Erythroblast (primary cell): ENCODE data around the gene AGO3.
A peak's percentile ranks its signal among the peaks of the same experiment; 100 is the strongest.

ENCODE experiments used
- DNase-seq, 2 experiments: peaks; one replicate each; lab custom pipeline; 2025; lab: John Stamatoyannopoulos, UW
- GATA1 ChIP-seq: IDR thresholded peaks from 2 replicates; pipeline ENCODE4 v1.6.1; 2011; ENCODE audit warnings: low read depth, mild to moderate bottlenecking, control low read depth, low read length, moderate library complexity
- POLR2A ChIP-seq: IDR thresholded peaks from 2 replicates; pipeline ENCODE4 v1.6.1; 2011; ENCODE audit warnings: mild to moderate bottlenecking, low read length

The AGO3 gene

GRCh38 chr1:36053978-36054377 lies 123.1 kb downstream of the AGO3 start:
- TF ChIP-seq GATA1, result no peak
- TF ChIP-seq POLR2A, result no peak

GRCh38 chr1:36055706-36056105 lies 124.8 kb downstream of the AGO3 start:
- DNase-seq, result no peak
- no peak for TF ChIP-seq GATA1
- TF ChIP-seq POLR2A, result no peak

More at GRCh38 chr1:36053978-36054377, 123.1 kb downstream of the AGO3 start:
- DNase-seq, result no peak

DNA sequence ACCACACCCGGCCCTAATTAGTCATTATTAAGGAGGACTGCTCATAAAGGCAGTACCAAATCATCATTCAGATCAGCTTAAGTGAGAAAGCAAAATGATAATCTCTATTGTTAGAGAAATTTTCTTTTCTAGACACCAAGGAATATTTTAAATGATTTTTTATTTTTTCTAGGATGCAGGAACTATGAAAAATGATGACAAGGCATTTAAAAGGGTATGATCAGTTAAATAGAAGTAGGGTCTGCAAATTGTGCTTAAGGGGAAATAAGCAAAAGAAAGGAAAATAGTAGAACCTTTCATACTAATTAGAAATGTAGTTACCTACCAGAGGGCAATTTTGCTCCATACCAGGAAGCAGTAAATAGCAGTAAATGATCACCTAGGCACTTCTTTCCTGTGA lies 131.4 kb downstream of the AGO3 start:
- DNase-seq, result no peak
- TF ChIP-seq GATA1 (no peak), POLR2A (no peak)

- TF ChIP-seq POLR2A (no peak), GATA1 (no peak)
- DNase-seq, result no peak
Measured at GRCh38 chr1:36067871-36068270, 137.0 kb downstream of the AGO3 start.

DNA sequence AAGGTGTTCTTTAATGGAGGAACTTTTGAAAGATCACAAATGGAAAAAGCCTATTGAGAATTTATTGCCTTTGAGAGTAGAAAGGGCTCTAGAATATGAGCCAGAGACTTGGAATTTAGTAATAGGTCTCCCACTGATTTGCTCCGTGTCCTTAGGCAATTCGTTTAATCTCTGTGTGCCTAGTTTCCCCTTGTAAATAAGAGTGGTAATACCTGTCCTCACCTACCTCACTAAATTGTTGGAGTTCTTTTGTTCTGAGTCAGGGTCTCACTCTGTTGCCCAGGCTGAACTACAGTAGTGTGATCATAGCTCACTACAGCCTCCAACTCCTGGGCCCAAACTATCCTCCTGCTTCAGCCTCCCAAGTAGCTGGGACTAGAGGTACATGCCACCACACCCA lies 138.0 kb downstream of the AGO3 start:
- TF ChIP-seq POLR2A (no peak), GATA1 (no peak)
- no peak for DNase-seq

DNA sequence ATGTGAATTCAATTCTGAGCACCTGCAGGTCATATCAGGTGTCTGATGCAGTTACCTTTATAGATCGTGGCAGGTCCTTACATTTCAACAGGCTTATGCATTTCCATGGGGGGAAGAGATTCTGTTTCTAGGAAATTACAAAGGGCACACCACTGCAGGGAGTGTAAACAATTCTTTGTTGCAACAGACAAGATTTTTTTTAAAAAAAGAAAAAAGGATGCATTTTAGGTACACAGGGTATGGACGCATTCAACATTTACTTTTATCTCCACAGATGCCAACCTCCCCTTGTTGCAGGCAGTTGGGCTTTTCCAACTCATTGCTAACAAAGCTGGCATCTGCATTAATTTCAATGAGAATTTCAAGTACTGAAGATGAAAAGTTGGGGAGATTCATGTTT lies 139.4 kb downstream of the AGO3 start:
- DNase-seq, result no peak
- no peak for TF ChIP-seq GATA1
- no peak for TF ChIP-seq POLR2A

GRCh38 chr1:36076979-36077573 lies 146.2 kb downstream of the AGO3 start:
- no peak for TF ChIP-seq POLR2A
- no peak for DNase-seq

DNA sequence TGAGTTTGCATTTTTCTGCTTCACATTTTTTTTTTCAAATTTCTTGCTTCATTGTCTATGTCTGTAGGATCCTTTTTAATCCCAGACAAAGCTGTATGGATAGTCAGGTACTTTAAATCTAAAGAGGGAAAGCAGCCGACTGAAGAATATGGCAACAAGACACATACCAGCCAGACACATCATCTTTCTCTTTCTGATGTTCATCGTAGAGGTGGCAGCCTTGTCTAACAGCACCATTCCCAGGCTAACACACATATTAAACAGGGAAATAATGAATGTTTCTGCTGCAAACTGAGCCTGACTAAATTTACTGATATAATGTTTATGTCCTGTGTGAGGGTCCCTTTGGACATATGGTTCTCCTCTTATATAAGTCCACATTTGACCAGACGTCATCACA lies 149.3 kb downstream of the AGO3 start:
- DNase-seq, result no peak
- TF ChIP-seq GATA1 (no peak), POLR2A (no peak)

- no peak for DNase-seq
- no peak for TF ChIP-seq POLR2A
- no peak for TF ChIP-seq GATA1
Measured at GRCh38 chr1:36080801-36081200, 149.9 kb downstream of the AGO3 start.

GRCh38 chr1:36081926-36082485 lies 151.1 kb downstream of the AGO3 start:
- DNase-seq, result no peak
- TF ChIP-seq GATA1, result no peak
- no peak for TF ChIP-seq POLR2A

- DNase-seq, result no peak
- no peak for TF ChIP-seq POLR2A
- no peak for TF ChIP-seq GATA1
Measured at GRCh38 chr1:36083219-36083618, 152.3 kb downstream of the AGO3 start.

DNA sequence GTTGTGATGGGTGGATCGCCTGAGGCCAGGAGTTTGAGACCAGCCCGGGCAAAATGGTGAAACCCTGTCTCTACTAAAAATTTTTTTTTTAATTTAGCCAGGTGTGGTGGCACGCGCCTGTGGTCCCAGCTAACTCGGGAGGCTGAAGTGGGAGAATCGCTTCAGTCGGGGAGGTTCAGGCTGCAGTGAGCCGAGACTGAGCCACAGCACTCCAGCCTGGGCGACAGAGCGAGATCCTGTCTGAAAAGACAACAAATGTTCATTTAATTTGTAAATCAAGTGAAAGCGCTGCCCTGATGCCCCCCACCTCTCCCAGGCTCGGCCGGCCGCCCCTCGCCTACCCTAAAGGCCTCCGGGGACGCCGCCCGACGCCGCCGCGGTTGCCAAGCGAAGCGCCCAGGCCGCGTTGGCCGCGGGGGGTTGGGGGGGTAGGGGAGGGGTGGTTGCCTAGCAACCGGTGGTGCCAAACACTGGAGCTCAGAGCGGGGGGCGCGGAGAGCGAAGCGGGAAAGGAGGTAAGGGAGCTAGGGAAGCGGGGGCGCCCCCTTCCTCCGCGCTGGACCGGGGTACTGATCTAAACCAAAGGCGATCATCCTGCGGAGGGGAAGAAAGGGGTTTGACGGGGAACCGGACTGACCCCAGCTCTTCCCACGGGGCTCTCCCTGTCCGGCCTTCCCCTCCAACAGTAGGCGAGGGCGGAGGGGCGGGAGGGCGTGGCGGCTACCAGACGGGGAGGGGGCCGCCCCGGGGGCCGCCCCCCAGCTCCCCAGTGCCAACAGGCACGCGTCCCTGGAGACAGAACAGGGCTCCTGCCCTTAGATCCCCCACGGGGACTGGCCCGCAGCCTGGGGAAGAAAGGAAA lies 153.0 kb downstream of the AGO3 start, which contains the start of gene TEKT2:
Gene TEKT2 (plus strand): TSS at position 460 of the 862 bp plus-strand sequence. CDS start 828 bp downstream, outside the sequence.
- TF ChIP-seq GATA1 (no peak), POLR2A (no peak)
- peak; percentile 19 to 43 for DNase-seq

DNA sequence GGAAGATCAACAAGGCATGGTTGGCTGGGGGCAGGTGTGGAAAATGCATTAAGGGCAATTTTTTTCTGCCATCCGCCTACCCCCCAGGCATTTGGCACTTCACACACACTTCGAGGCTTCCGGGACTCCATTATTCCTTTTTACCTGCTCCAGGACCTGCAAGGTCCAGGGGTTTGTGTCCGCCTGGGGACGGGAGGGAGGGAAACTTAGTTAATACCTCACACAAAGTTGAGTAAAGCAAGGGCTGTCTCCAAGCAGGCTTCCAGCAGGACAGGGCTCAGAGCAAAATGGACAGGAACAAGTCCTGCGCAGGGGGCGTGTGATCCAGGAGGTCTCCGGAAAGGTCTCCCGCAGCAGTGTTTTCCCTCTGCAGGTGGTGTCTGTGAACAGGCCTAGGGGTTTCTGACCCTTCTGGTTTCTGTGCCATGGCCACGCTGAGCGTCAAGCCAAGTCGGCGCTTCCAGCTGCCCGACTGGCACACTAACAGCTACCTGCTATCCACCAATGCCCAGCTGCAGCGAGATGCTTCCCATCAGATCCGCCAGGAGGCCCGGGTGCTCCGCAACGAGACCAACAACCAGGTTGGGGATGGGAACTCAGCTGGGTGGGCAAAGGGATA lies 153.7 kb downstream of the AGO3 start:
- no peak for DNase-seq

GRCh38 chr1:36085126-36085525 lies 154.2 kb downstream of the AGO3 start:
- TF ChIP-seq POLR2A (no peak), GATA1 (no peak)
- DNase-seq, result no peak

More for the DNA sequence above, 153.7 kb downstream of the AGO3 start:
- TF ChIP-seq GATA1, result no peak
- TF ChIP-seq POLR2A, result no peak
